Suppressor macrophage (primary cell): ENCODE results near the gene RNF39.

Experiments
- DNase-seq, 4 experiments: peaks; one replicate each; pipeline ENCODE4 v3.0.0-alpha.2; 2020 to 2022

The RNF39 gene

GRCh38 chr6:30096829-30097228 lies 21.3 kb upstream of the RNF39 start:
- DNase-seq, result no peak

DNA sequence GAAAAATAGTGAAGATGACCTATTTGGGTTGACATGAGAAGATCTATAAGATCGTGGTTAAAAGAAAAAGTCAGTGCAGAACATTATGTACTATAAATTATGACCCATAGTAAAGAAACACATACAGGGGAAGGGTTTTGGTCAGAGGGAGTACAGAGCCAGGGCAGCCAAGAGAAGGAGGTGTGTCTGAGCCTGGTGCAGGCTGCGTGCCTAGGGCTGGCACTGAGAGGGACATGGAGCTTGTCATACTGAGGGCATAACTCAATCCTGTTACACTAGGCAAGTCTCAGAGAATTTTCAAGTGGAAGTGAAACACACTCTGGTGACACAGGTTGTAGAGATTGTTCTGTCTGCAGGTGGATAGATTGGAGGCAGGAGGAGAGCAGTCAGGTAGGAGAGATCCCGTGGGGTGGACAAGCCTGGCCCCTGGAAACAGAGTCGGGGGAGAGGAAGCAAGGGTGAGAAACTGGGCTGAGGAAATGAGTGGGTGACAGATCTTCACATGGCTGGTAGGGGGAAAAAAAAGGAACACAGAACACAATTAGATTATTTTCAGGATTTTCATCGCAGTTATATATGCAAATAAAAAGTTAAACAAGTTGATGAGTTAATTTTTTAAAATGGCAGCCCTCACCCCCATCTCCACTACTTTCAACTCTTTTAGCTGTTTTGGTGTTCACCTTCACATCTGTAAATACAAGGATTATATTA lies 18.5 kb upstream of the RNF39 start:
- DNase-seq, result peak in 3 of 4 experiments; percentile 32 to 44 (median 36)

DNA sequence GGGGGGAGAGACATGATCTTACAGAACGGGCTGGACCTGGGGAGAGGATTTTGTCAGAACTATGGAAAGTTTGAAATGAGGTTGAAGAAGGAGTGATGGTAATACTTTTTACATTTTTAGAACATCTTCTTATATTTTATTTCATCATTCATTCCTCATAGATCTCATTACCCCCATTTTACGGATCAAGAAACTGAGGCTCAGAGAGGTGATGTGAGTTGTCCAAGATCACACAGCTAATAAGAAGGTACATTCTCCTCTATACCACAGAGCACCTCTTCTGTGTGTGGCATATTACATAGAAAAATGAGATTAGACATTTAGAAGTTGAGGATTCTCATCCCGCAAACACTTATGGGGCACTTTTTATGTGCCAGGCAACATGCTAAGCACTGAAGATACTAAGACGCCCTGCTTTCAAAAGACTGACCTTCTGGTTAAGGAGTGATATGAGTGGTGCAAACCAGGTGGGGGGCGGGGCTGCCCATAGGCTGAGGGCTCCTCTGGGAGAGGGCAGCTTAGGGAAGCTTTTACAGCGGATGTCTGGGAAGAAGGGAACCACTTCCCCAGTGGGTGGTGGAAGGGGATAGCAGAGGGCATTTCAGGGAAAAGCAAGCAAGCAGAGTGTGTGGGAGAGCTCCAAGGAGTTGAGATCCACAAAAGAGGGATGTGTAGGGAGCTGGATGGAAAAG lies 17.4 kb upstream of the RNF39 start:
- DNase-seq, result no peak

DNA sequence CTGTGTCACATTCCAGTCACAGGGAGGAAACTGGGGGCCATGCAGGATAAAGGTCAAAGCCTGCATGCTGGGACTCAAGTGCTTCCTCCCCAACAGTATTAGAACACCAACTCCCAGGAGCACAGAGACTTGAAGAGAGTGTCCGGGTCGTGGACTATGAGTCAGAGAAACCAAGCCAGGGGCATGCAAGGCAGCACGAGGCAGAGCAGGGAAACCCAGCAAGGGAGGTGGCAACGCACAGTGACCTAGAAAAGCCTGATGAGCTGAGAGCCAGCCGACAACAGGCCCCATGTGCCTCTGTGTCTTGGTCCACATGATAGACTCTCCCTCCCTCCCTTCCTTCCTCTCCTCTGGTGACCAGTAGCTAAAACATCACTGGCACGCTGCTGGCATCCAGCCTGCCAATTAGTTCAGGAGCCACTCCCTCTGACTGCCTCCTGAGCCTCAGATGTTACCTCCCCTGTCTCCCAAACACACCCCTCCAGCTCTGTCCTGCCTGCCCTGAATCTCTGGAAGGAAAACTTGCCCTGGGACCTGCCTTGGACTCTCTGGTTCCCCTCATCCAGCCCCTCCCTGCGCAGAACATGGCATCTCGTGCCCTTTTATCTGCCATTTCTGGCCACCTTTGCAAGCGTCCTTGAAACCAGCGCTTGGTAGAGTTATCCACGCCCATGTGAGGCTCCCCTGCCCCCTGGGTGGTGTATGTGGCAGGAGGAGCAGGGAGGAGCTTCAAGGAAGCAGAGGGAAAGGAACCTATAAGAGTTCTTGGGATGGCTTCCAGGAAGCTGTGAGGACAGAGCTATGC lies 16.2 kb upstream of the RNF39 start:
- DNase-seq, result peak; percentile 78 to 91 (median 86)

- DNase-seq, result no peak
These were observed 12.3 kb upstream of the RNF39 start for GRCh38 chr6:30087876-30088275.

- DNase-seq, result no peak
These were observed 1.6 kb upstream of the RNF39 start for GRCh38 chr6:30077218-30077617.

- DNase-seq, result no peak
These were observed 492 bp upstream of the RNF39 start for GRCh38 chr6:30075790-30076732.

GRCh38 chr6:30074331-30075093 lies 1.1 kb downstream of the RNF39 start:
- no peak for DNase-seq

DNA sequence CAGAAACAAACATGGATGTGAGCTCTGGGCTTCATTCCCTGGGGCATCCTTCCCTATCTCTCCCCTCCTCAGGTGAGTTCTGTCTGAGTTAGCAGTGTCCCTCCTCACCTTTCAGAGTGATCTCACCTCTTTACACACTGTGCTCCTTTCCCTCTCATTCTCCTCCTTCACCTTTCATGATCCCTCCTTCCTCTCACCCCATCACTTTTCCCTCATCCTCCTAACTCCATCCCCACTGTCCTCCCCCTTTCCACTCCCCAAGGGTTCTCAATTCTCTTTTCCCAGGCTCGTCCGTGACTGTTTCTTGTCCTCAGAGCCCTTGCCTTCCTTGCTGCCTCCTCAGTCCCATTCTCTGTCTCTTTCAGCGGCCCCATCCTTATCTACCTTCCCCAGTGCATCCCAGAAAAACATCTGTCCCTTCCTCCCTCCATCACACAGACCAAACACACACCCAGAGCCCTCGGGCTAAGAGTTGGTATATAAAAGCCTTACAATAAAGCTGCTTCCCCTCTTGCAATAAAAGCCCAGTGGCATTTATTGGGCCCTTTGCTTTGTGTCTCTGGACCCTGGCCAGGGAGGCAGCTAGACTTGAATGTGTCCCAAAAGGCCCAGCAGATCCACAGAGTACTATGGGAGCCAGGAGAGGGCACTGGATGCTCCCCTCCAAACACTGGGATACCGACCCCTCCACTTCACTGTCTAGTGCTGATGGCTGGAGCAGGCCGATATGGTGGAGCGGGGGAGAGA lies 1.9 kb downstream of the RNF39 start:
- no peak for DNase-seq

GRCh38 chr6:30071858-30072257 lies 3.7 kb downstream of the RNF39 start:
- DNase-seq, result no peak

DNA sequence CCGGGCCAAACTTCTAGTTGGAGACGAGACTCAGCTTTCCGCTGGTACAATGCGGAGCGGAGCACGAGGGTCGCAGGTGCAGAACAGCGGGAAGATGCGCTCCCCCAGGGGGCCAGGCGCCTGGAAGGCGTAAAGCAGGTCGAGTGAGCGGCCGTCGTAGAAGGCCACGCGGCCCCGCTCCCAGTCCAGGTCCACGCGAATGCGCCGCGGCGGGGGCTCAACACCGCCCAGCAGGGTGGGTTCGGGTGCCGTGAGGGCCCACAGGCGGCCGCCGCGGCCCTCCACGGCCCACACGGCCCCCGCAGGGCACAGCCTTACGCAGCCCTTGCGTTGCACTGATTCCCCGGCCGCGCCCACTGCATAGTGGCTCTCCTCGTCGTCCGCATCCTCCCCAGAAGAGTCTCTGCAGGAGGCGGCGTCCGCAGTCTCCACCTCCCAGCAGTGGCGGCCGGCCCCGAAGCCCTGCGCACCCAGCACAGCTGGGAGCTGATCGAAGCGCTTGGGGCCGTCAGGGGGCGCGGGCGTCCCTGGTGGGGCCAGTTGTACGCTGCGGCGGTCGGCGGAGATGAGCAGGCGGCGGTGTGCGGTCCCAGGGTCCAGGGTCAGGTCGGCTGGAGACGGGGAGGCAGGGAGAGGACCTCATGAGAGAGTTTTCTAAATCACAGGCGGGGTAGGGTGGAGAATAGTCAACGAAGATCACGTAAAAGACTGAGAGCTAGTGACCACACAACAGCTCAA lies 4.3 kb downstream of the RNF39 start:
- peak in 1 of 4 experiments; percentile 27 for DNase-seq

- no peak for DNase-seq
These were observed 8.0 kb downstream of the RNF39 start for GRCh38 chr6:30067460-30068139.

DNA sequence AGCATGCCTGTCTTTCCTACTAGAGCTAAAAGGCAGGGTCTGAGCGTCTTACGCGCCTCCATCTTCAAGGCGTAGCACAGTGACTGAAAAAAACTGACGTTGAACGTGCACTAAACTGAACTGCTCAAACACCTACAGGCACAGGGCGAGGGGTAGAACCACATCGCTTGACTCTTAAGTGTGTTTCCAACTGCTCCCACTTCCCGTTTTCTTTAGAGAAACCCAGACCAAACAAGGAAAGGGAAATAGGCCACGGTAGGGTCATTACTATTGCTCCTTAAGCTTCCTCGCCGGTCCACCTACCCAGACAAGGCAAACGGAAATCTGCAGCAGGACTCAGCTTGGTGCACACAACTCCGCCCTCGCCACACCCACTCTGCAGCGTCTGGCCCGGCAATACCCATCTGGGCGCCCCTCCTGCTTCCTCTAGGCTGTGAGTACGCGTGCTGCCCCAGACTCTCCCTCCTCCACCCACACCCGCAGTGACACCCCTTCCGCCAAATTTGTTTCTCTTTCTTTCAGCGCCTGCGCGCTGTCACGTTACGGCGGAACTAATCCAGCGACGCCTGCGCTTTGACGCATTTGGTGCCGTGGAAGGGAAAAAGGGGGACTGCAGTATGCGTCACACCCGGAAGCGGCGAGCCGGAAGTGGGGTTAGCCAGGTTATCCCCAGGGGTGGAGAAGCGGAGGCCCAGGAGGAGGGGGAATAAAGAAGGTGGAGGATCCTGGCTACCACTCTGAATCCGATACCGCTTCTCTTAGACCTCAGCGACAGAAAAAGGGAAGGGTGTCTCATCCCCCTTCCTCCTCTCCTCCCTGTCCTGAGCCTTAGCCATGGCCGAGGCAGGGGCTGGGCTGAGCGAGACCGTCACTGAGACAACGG lies 8.8 kb downstream of the RNF39 start, which contains the start of gene PPP1R11:
Gene PPP1R11 (plus strand): TSS at position 622 of the 883 bp plus-strand sequence. CDS start 213 bp downstream, at position 835.
- peak; percentile 99 to 100 (median 99) for DNase-seq

- DNase-seq, result no peak
These were observed 9.5 kb downstream of the RNF39 start for GRCh38 chr6:30066082-30066481.

GRCh38 chr6:30063315-30063714 lies 12.3 kb downstream of the RNF39 start:
- no peak for DNase-seq

- no peak for DNase-seq
These were observed 12.9 kb downstream of the RNF39 start for GRCh38 chr6:30062471-30063178.

DNA sequence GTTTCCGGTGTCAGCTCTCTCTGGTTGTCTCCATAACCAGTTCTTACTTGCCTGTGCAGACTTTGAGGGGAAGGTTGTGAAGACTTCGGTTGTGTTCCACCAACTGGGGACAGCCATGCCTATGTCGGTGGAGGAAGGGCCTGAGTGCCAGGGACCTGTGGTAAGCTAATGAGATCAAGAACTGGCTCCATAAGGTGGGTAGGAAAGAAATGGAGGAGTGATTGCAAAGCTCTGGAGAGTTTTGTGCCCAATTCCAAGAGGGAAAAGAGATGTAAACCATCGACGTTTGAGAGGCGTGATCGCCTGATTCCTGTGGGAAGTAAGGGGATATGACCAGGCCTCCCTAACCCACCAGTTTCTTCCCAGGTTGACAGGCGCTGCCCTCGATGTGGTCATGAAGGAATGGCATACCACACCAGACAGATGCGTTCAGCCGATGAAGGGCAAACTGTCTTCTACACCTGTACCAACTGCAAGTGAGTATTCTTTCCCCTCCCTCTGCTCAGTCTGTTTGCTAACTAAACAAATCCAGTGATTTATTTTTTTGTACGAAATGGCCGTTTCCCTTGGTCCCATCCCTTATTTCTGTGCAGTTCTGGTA lies 13.6 kb downstream of the RNF39 start:
- DNase-seq, result peak in 1 of 4 experiments; percentile 13
